Panc1 (cell line): ENCODE results near the gene LRP2. TPM values are rescaled to one million over a fixed set of nuclear protein-coding genes. Genes with fewer than 3 reads are reported as not detected.

Experiments
- ATAC-seq: fragments of 200-7000 bp; cut with Tn5 transposase; 2 replicates; pipeline ENCODE4 v1.9.1; 2020; ENCODE audit warnings: mild to moderate bottlenecking, moderate library complexity
- BruUV-seq: library from RNA; stranded (reverse); fragments of 400-500 nt; replicated peaks from 2 replicates; lab custom pipeline; 2021; lab: Mats Ljungman, UMichigan
- CTCF ChIA-PET: fragments of 300-600 bp; sonication (Branson Sonifier 250); formaldehyde crosslinking; loops from one replicate; lab custom pipeline; 2022; ENCODE audit warnings: antibody characterized with exemption; lab: Charles Lee
- POLR2A ChIA-PET: fragments of 300-600 bp; sonication (Branson Sonifier 250); formaldehyde crosslinking; loops from one replicate; lab custom pipeline; 2022; ENCODE audit warnings: antibody characterized with exemption; lab: Charles Lee
- DNase-seq: peaks from one replicate; pipeline ENCODE4 v3.0.0-alpha.2; 2010; ENCODE audit warnings: low read depth, low spot score
- H3K27ac ChIP-seq: 2 replicates; pipeline ENCODE4 v1.5.1; 2011; ENCODE audit warnings: mild to moderate bottlenecking, low read length, inconsistent platforms
- H3K27me3 ChIP-seq: fragments of 200-500 bp; sonication (Bioruptor generic); 2 replicates; pipeline ENCODE4 v1.6.0; 2014; ENCODE audit warnings: low read length, inconsistent platforms; ENCODE audit not compliant: control insufficient read depth, insufficient read depth
- H3K36me3 ChIP-seq: fragments of 200-500 bp; sonication (Bioruptor generic); 2 replicates; pipeline ENCODE4 v1.5.1; 2014; ENCODE audit warnings: inconsistent platforms, mild to moderate bottlenecking, low read length, moderate library complexity; ENCODE audit not compliant: control insufficient read depth, insufficient read depth
- H3K4me1 ChIP-seq: 2 replicates; pipeline ENCODE4 v1.5.1; 2011; ENCODE audit warnings: inconsistent platforms, mild to moderate bottlenecking, low read length, moderate library complexity; ENCODE audit not compliant: control insufficient read depth, insufficient read depth
- H3K4me3 ChIP-seq, 2 experiments: 2 replicates each; pipeline ENCODE4 v1.5.1; 2011 to 2012; ENCODE audit warnings: low read depth in 2 of 2, low read length in 2 of 2, mild to moderate bottlenecking in 2 of 2, inconsistent platforms in 1 of 2, moderate library complexity in 1 of 2
- H3K9me3 ChIP-seq: fragments of 200-500 bp; sonication (Bioruptor generic); 2 replicates; pipeline ENCODE4 v1.5.1; 2014; ENCODE audit warnings: low read depth, mild to moderate bottlenecking, inconsistent platforms, low read length, moderate library complexity; ENCODE audit not compliant: control insufficient read depth, insufficient read depth
- CTCF ChIP-seq: fragments of 450-650 bp; IDR thresholded peaks from 2 replicates; pipeline ENCODE4 v1.5.1; 2017; ENCODE audit warnings: mild to moderate bottlenecking
- POLR2AphosphoS5 ChIP-seq: IDR thresholded peaks from 2 replicates; pipeline ENCODE4 v1.6.1; 2012; ENCODE audit warnings: mild to moderate bottlenecking, low read depth, low read length, moderate library complexity
- REST ChIP-seq, 2 experiments: IDR thresholded peaks; 2 replicates each; pipeline ENCODE4 v1.6.1; 2011 to 2012; ENCODE audit warnings: low read depth in 2 of 2, control low read depth in 1 of 2, low read length in 1 of 2, mild to moderate bottlenecking in 1 of 2, moderate library complexity in 1 of 2; ENCODE audit not compliant: insufficient read depth in 1 of 2
- SIN3A ChIP-seq: IDR thresholded peaks from 2 replicates; pipeline ENCODE4 v1.6.1; 2012; ENCODE audit warnings: low read depth, mild to moderate bottlenecking, low read length, moderate library complexity, borderline replicate concordance; ENCODE audit not compliant: insufficient read depth
- TCF7L2 ChIP-seq: IDR thresholded peaks from 2 replicates; pipeline ENCODE4 v1.6.1; 2011; ENCODE audit warnings: mild to moderate bottlenecking, low read depth, low read length, inconsistent platforms
- in situ Hi-C: cut with HindIII; loops from 2 replicates; pipeline ENCODE4 v1.10.0; 2016; ENCODE audit warnings: low sequenced_read_pairs, low pct_unique_long_range_greater_than_20kb
- intact Hi-C: fragments of 100-400 bp; cut with micrococcal nuclease; formaldehyde crosslinking; loops from one replicate; pipeline ENCODE4 v1.10.0; 2022; ENCODE audit not compliant: unreplicated experiment
- total RNA-seq: library from RNA; stranded (reverse); gene quantifications from one replicate; pipeline ENCODE4 v1.2.1, GENCODE V29; 2021; ENCODE audit not compliant: unreplicated experiment

LRP2 gene
- total RNA-seq, 1 experiment from 2014 or later: 0.10 TPM

- no peak overlapping the region for H3K27ac ChIP-seq
- no peaks in the 10 kb centered on the region for H3K36me3 ChIP-seq
- ATAC-seq: no peak
- peaks cover 11% of the 10 kb centered on the region for H3K27me3 ChIP-seq
- POLR2A ChIA-PET: no interaction called here
- DNase-seq: no peak
- in situ Hi-C loops: no loop called here
- no TSS peak for BruUV-seq
- no peak overlapping the region for H3K4me3 ChIP-seq
- no peaks in the 10 kb centered on the region for H3K4me1 ChIP-seq
- CTCF ChIA-PET: no interaction called here
- TF ChIP-seq TCF7L2 (no peak), SIN3A (no peak), POLR2AphosphoS5 (no peak), REST (IDR thresholded peaks at IDR 0.05; ENCODE audit: insufficient read depth in 1 of 2, low read depth in 2 of 2, low read length in 1 of 2) (no peak), CTCF (no peak)
- no peaks in the 10 kb centered on the region for H3K9me3 ChIP-seq
- intact Hi-C loops: no loop called here
Observed at GRCh38 chr2:169189132-169189531, 173.2 kb downstream of the LRP2 start.

GRCh38 chr2:169185711-169186110 is 176.6 kb downstream of the LRP2 start:
- H3K4me3 ChIP-seq: no peak overlapping the region
- POLR2A ChIA-PET: no interaction called here
- TF ChIP-seq TCF7L2: no peak
- no peak for TF ChIP-seq SIN3A
- TF ChIP-seq POLR2AphosphoS5: no peak
- no peak for TF ChIP-seq CTCF
- no peak for TF ChIP-seq REST (IDR thresholded peaks at IDR 0.05; ENCODE audit: insufficient read depth in 1 of 2, low read depth in 2 of 2, low read length in 1 of 2)
- BruUV-seq: no TSS peak
- no peak overlapping the region for H3K27ac ChIP-seq
- no peak for DNase-seq
- ATAC-seq: no peak
- no peaks in the 10 kb centered on the region for H3K36me3 ChIP-seq
- no peaks in the 10 kb centered on the region for H3K4me1 ChIP-seq
- intact Hi-C loops (no loop called here), in situ Hi-C loops (no loop called here)
- CTCF ChIA-PET: no interaction called here
- H3K27me3 ChIP-seq: peaks cover 5% of the 10 kb centered on the region
- H3K9me3 ChIP-seq: no peaks in the 10 kb centered on the region
